K562 (cell line): ENCODE results near the gene BSDC1. TPM values are rescaled to one million over a fixed set of nuclear protein-coding genes. Genes with fewer than 3 reads are reported as not detected.

Experiments used
- ARNT ChIP-seq, 2 experiments: fragments of 450-650 bp; IDR thresholded peaks; 2 replicates each; pipeline ENCODE4 v1.6.1; 2016; ENCODE audit warnings: mild to moderate bottlenecking in 1 of 2
- BMI1 ChIP-seq: fragments of 150-350 bp; IDR thresholded peaks from 2 replicates; pipeline ENCODE4 v1.6.1; 2014; ENCODE audit warnings: low read length
- CHD4 ChIP-seq: fragments of 200-600 bp; sonication (generic); IDR thresholded peaks from 3 replicates; pipeline ENCODE4 v1.6.1; 2012; ENCODE audit warnings: low read depth, mild to moderate bottlenecking, mixed read lengths, low read length, inconsistent platforms; ENCODE audit not compliant: insufficient read depth, insufficient replicate concordance, poor library complexity, severe bottlenecking
- CREB1 ChIP-seq, 2 experiments: sonication (generic) in 1 of 2; formaldehyde crosslinking in 1 of 2; IDR thresholded peaks; 2 replicates each; pipeline versions ENCODE4 v1.6.1 to v1.8.0; 2012 to 2022; ENCODE audit warnings: inconsistent platforms in 1 of 2, mild to moderate bottlenecking in 1 of 2, missing genetic modification reagents in 1 of 2, moderate library complexity in 1 of 2
- JUNB ChIP-seq: fragments of 450-650 bp; formaldehyde crosslinking; conservative IDR thresholded peaks from 2 replicates; pipeline ENCODE4 v1.4.0; 2020; ENCODE audit warnings: mild to moderate bottlenecking
- MNT ChIP-seq, 2 experiments: fragments of 450-650 bp; conservative IDR thresholded peaks; 2 replicates each; pipeline ENCODE4 v1.6.1; 2017; ENCODE audit warnings: mild to moderate bottlenecking in 2 of 2, moderate library complexity in 2 of 2
- PURB ChIP-seq: sonication (generic); formaldehyde crosslinking; IDR thresholded peaks from 2 replicates; pipeline ENCODE4 v1.9.0; 2021; ENCODE audit warnings: low read depth, mild to moderate bottlenecking, missing genetic modification reagents
- RB1 ChIP-seq: fragments of 450-650 bp; IDR thresholded peaks from 2 replicates; pipeline ENCODE4 v1.6.1; 2017; ENCODE audit warnings: low read depth, mild to moderate bottlenecking
- SFPQ ChIP-seq: fragments of 200-400 bp; formaldehyde crosslinking; IDR thresholded peaks from 2 replicates; pipeline ENCODE4 v1.6.1; 2017; ENCODE audit warnings: mild to moderate bottlenecking, low read depth, low read length, moderate library complexity
- SMARCB1 ChIP-seq: IDR thresholded peaks from 2 replicates; pipeline ENCODE4 v1.6.1; 2011; ENCODE audit warnings: improper control_type of control experiment, low read depth; ENCODE audit not compliant: insufficient read length
- TAF15 ChIP-seq: fragments of 200-400 bp; formaldehyde crosslinking; IDR thresholded peaks from 2 replicates; pipeline ENCODE4 v1.6.1; 2017; ENCODE audit warnings: mild to moderate bottlenecking, low read depth, low read length, moderate library complexity
- TCFL5 ChIP-seq: fragments of 250-450 bp; sonication (Bioruptor Pico); conservative IDR thresholded peaks from 2 replicates; pipeline ENCODE4 v1.6.1; 2021; ENCODE audit warnings: mild to moderate bottlenecking, moderate library complexity, matching md5 sums
- ZNF311 ChIP-seq: fragments of 250-450 bp; sonication (Bioruptor Pico); IDR thresholded peaks from 2 replicates; pipeline ENCODE4 v1.4.0; 2020; ENCODE audit warnings: mild to moderate bottlenecking, moderate library complexity
- ZNF408 ChIP-seq: fragments of 250-450 bp; sonication (Bioruptor Pico); IDR thresholded peaks from 2 replicates; pipeline ENCODE4 v1.4.0; 2020; ENCODE audit warnings: low read depth, mild to moderate bottlenecking, moderate library complexity
- polyA plus RNA-seq, 8 experiments: library from polyadenylated mRNA; depleted of rRNA in 4 of 8; stranded (reverse) in 5 of 8; unstranded in 3 of 8; fragments of >200 nt; fragmentation: Nextera tagmentation in 2 of 8; fragmentation: Illumina TruSeq in 1 of 8; extraction: Ambion mirVana in 2 of 8; extraction: Trizol in 1 of 8; gene quantifications; 2 replicates each; pipeline versions ENCODE4 v1.2.1 to v1.2.3, GENCODE V29; 2011 to 2014; ENCODE audit warnings: inconsistent platforms in 1 of 8, missing spikeins in 1 of 8
- total RNA-seq, 7 experiments: library from RNA; depleted of rRNA in 6 of 7; stranded (reverse); fragments of >200 nt in 6 of 7; fragmentation: Illumina TruSeq in 2 of 7; extraction: Trizol in 2 of 7; gene quantifications; 2 replicates each; pipeline versions ENCODE4 v1.2.1 to v1.2.3, GENCODE V29; 2011 to 2021; ENCODE audit warnings: low replicate concordance in 1 of 7
- TF ChIP-seq, protein P1 (sequence below): sonication (generic); formaldehyde crosslinking; IDR thresholded peaks from 2 replicates; pipeline ENCODE4 v1.8.0; 2022; ENCODE audit warnings: mild to moderate bottlenecking, missing genetic modification reagents, borderline replicate concordance
- TF ChIP-seq, protein P2 (sequence below): fragments of 250-450 bp; sonication (Bioruptor Pico); IDR thresholded peaks from 2 replicates; pipeline ENCODE4 v1.4.0; 2020; ENCODE audit warnings: mild to moderate bottlenecking, moderate library complexity

BSDC1 gene
- total and polyA plus RNA-seq, 9 of the 15 experiments (the other 6 are each of a cell fraction or from before 2014, with no cell fraction given) = 10.2 to 96.8 (median 73.1) TPM

DNA sequence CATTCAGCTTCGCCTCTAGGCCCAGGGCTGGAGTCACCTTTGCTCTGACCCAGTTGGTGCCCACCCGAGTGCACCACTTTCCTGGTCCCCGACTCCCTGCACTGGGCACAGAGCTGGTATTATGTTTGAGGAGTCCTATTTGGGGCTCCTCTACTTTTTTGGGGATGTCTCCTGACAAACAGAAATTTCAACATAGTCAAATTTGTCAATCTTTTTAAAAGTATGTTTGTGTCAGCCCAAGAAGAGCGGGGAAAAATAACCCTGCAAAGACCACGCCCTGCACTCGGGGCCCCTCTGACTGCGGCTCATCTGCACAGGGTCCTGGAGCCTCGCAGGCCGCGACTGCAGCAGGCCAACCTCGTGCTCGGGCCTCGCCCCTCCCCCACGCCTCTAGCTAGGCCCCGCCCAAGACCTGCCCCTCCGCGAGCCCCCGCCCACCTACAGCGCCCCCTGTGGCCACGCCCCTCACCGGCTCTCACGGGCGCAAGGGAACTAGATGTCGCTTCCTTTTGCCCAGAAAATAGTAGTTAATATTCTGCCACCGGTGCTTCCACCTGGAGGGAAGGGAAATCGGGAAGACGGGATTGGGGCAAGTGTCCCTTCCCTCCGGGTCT is 43.3 kb downstream of the BSDC1 start (continued):
- no peak for TF ChIP-seq SFPQ
- TF ChIP-seq CREB1 (IDR thresholded peaks at IDR 0.05) = peak; percentile 13; the same call in 1 of the 2 replicates
- no peak; the same call in none of the 2 replicates for TF ChIP-seq CREB1 (CRISPR knock-in tag; IDR thresholded peaks at IDR 0.05)
- peak; percentile 71 to 78 for TF ChIP-seq MNT (conservative IDR thresholded peaks at IDR 0.05)
- peak in 1 of 2 experiments; percentile 86; a peak in 2 of 4 replicates for TF ChIP-seq ARNT (IDR thresholded peaks at IDR 0.05)
- TF ChIP-seq JUNB (CRISPR knock-in tag) = no peak
- no peak for TF ChIP-seq TAF15
- TF ChIP-seq, protein P1, sequence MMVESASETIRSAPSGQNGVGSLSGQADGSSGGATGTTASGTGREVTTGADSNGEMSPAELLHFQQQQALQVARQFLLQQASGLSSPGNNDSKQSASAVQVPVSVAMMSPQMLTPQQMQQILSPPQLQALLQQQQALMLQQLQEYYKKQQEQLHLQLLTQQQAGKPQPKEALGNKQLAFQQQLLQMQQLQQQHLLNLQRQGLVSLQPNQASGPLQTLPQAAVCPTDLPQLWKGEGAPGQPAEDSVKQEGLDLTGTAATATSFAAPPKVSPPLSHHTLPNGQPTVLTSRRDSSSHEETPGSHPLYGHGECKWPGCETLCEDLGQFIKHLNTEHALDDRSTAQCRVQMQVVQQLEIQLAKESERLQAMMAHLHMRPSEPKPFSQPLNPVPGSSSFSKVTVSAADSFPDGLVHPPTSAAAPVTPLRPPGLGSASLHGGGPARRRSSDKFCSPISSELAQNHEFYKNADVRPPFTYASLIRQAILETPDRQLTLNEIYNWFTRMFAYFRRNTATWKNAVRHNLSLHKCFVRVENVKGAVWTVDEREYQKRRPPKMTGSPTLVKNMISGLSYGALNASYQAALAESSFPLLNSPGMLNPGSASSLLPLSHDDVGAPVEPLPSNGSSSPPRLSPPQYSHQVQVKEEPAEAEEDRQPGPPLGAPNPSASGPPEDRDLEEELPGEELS = 0 out of 2 replicates have a peak, but pooled peaks have one; percentile 16
- no peak for TF ChIP-seq PURB (CRISPR knock-in tag)
- TF ChIP-seq CHD4 = no peak
- peak; percentile 70; the same call in 1 of the 2 replicates for TF ChIP-seq ZNF311 (CRISPR knock-in tag)
- no peak for TF ChIP-seq SMARCB1
- TF ChIP-seq BMI1 = no peak
- TF ChIP-seq ZNF408 (CRISPR knock-in tag) = no peak
- TF ChIP-seq, protein P2, sequence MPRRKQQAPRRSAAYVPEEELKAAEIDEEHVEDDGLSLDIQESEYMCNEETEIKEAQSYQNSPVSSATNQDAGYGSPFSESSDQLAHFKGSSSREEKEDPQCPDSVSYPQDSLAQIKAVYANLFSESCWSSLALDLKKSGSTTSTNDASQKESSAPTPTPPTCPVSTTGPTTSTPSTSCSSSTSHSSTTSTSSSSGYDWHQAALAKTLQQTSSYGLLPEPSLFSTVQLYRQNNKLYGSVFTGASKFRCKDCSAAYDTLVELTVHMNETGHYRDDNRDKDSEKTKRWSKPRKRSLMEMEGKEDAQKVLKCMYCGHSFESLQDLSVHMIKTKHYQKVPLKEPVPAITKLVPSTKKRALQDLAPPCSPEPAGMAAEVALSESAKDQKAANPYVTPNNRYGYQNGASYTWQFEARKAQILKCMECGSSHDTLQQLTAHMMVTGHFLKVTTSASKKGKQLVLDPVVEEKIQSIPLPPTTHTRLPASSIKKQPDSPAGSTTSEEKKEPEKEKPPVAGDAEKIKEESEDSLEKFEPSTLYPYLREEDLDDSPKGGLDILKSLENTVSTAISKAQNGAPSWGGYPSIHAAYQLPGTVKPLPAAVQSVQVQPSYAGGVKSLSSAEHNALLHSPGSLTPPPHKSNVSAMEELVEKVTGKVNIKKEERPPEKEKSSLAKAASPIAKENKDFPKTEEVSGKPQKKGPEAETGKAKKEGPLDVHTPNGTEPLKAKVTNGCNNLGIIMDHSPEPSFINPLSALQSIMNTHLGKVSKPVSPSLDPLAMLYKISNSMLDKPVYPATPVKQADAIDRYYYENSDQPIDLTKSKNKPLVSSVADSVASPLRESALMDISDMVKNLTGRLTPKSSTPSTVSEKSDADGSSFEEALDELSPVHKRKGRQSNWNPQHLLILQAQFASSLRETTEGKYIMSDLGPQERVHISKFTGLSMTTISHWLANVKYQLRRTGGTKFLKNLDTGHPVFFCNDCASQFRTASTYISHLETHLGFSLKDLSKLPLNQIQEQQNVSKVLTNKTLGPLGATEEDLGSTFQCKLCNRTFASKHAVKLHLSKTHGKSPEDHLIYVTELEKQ (CRISPR knock-in tag) = peak; percentile 57; the same call in 1 of the 2 replicates
- TF ChIP-seq TCFL5 (CRISPR knock-in tag) = 0 out of 2 replicates have a peak, but pooled peaks have one; percentile 63
- peak; percentile 77 for TF ChIP-seq RB1
